Prostate gland (tissue), 2 donors: ENCODE data around the gene USP25.

Experiments used
- POLR2AphosphoS5 ChIP-seq: sonication (generic); formaldehyde crosslinking; IDR thresholded peaks from one replicate; pipeline ENCODE4 v1.6.1; 2017; ENCODE audit warnings: antibody characterized with exemption
- TF ChIP-seq, protein P1 (sequence below), 4 experiments: fragments of 200-600 bp in 2 of 4; fragments of 450-650 bp in 2 of 4; sonication (generic) in 2 of 4; IDR thresholded peaks; 1 replicate in 3 of 4; 2 replicates in 1 of 4; pipeline ENCODE4 v1.5.1; 2016 to 2019; ENCODE audit warnings: antibody characterized with exemption in 4 of 4, mild to moderate bottlenecking in 2 of 4, moderate library complexity in 2 of 4

DNA sequence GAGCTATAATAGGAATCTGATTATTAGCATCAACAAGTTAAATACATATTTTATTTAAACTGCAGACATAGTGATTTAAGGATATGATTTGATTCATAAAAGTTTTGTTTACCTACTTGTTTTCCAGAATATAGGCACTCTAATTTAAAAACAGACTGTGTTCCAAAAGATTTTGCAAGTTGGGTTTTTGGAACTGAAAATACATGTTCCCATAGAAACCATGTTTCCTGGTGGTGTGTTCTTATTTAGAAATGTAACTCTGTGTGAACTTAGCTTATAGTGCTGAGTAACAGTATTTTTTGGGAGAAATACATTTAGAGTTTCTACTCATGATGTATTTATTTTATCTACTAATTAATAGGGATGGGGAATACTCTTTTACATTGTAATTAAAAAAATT is 21.8 kb downstream of the USP25 start:
- TF ChIP-seq, protein P1, sequence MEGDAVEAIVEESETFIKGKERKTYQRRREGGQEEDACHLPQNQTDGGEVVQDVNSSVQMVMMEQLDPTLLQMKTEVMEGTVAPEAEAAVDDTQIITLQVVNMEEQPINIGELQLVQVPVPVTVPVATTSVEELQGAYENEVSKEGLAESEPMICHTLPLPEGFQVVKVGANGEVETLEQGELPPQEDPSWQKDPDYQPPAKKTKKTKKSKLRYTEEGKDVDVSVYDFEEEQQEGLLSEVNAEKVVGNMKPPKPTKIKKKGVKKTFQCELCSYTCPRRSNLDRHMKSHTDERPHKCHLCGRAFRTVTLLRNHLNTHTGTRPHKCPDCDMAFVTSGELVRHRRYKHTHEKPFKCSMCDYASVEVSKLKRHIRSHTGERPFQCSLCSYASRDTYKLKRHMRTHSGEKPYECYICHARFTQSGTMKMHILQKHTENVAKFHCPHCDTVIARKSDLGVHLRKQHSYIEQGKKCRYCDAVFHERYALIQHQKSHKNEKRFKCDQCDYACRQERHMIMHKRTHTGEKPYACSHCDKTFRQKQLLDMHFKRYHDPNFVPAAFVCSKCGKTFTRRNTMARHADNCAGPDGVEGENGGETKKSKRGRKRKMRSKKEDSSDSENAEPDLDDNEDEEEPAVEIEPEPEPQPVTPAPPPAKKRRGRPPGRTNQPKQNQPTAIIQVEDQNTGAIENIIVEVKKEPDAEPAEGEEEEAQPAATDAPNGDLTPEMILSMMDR (IDR thresholded peaks at IDR 0.05) = no peak
- no peak for TF ChIP-seq POLR2AphosphoS5
